HEK293 (cell line): ENCODE data around the gene ZSWIM2.

Experiments used
- CTCF ChIA-PET: fragments of 350-600 bp; formaldehyde crosslinking; extraction: SDS; loops from one replicate; lab custom pipeline; 2021; ENCODE audit warnings: antibody characterized with exemption; lab: Yijun Ruan, JAX
- POLR2A ChIA-PET: fragments of 300-600 bp; formaldehyde crosslinking; extraction: SDS; loops from one replicate; lab custom pipeline; 2020; ENCODE audit warnings: antibody characterized with exemption, inconsistent platforms; lab: Yijun Ruan, JAX
- H3K27ac ChIP-seq: fragments of 200-500 bp; sonication (Bioruptor generic); 2 replicates; pipeline ENCODE4 v1.5.1; 2014; ENCODE audit warnings: low read depth, low read length, control low read depth, inconsistent platforms; ENCODE audit errors: extremely low read depth
- H3K36me3 ChIP-seq, 2 experiments: fragments of 200-500 bp in 1 of 2; sonication (Bioruptor generic) in 1 of 2; 1 replicate in 1 of 2; 2 replicates in 1 of 2; pipeline ENCODE4 v1.5.1; 2014 to 2017; ENCODE audit warnings: inconsistent platforms in 2 of 2, low read length in 2 of 2; ENCODE audit not compliant: control insufficient read depth in 2 of 2, insufficient read depth in 1 of 2
- H3K4me1 ChIP-seq: fragments of 200-500 bp; sonication (Bioruptor generic); 2 replicates; pipeline ENCODE4 v1.5.1; 2014; ENCODE audit warnings: mild to moderate bottlenecking, low read length, inconsistent platforms; ENCODE audit not compliant: control insufficient read depth, insufficient read depth
- H3K4me3 ChIP-seq: 2 replicates; pipeline ENCODE4 v1.5.1; 2011; ENCODE audit warnings: low read depth, mild to moderate bottlenecking, control low read depth, low read length, moderate library complexity
- H3K9me3 ChIP-seq: fragments of 200-500 bp; sonication (Bioruptor generic); 2 replicates; pipeline ENCODE4 v1.5.1; 2014; ENCODE audit warnings: low read depth, low read length, inconsistent platforms; ENCODE audit not compliant: control insufficient read depth, insufficient read depth
- BCL11A ChIP-seq: fragments of 450-650 bp; formaldehyde crosslinking; IDR thresholded peaks from 2 replicates; pipeline ENCODE4 v1.5.1; 2016; ENCODE audit warnings: low read depth, missing biosample characterization, missing genetic modification characterization
- GFI1B ChIP-seq: fragments of 450-650 bp; formaldehyde crosslinking; IDR thresholded peaks from 2 replicates; pipeline ENCODE4 v1.5.1; 2016; ENCODE audit warnings: missing biosample characterization, missing genetic modification characterization
- IKZF3 ChIP-seq: fragments of 450-650 bp; IDR thresholded peaks from 2 replicates; pipeline ENCODE4 v1.5.0; 2018; ENCODE audit warnings: missing biosample characterization, mild to moderate bottlenecking, missing genetic modification characterization, moderate library complexity
- INSM2 ChIP-seq: fragments of 450-650 bp; formaldehyde crosslinking; IDR thresholded peaks from 2 replicates; pipeline ENCODE4 v1.5.1; 2016; ENCODE audit warnings: missing biosample characterization, missing genetic modification characterization
- KLF16 ChIP-seq: fragments of 450-650 bp; formaldehyde crosslinking; IDR thresholded peaks from 2 replicates; pipeline ENCODE4 v1.5.1; 2017; ENCODE audit warnings: missing biosample characterization, missing genetic modification characterization
- MEIS1 ChIP-seq: sonication (generic); formaldehyde crosslinking; IDR thresholded peaks from 2 replicates; pipeline ENCODE4 v1.8.1; 2022; ENCODE audit warnings: missing genetic modification reagents, mild to moderate bottlenecking, borderline replicate concordance
- OSR2 ChIP-seq: fragments of 450-650 bp; formaldehyde crosslinking; IDR thresholded peaks from 2 replicates; pipeline ENCODE4 v1.5.1; 2016; ENCODE audit warnings: missing biosample characterization, missing genetic modification characterization
- RBAK ChIP-seq: fragments of 450-650 bp; formaldehyde crosslinking; IDR thresholded peaks from 2 replicates; pipeline ENCODE4 v1.5.1; 2016; ENCODE audit warnings: missing biosample characterization, missing genetic modification characterization
- SCRT2 ChIP-seq: fragments of 450-650 bp; formaldehyde crosslinking; IDR thresholded peaks from 2 replicates; pipeline ENCODE4 v1.5.1; 2016; ENCODE audit warnings: missing biosample characterization, missing genetic modification characterization
- SETDB1 ChIP-seq: IDR thresholded peaks from one replicate; pipeline ENCODE4 v1.6.1; 2017; ENCODE audit warnings: mild to moderate bottlenecking, low read length, moderate library complexity, mixed read lengths; ENCODE audit not compliant: insufficient read length
- ZBTB1 ChIP-seq: fragments of 450-650 bp; formaldehyde crosslinking; IDR thresholded peaks from 2 replicates; pipeline ENCODE4 v1.5.1; 2016; ENCODE audit warnings: missing biosample characterization, missing genetic modification characterization
- ZNF133 ChIP-seq: fragments of 450-650 bp; formaldehyde crosslinking; IDR thresholded peaks from 2 replicates; pipeline ENCODE4 v1.5.1; 2016; ENCODE audit warnings: missing biosample characterization, missing genetic modification characterization
- ZNF18 ChIP-seq: fragments of 450-650 bp; formaldehyde crosslinking; IDR thresholded peaks from 2 replicates; pipeline ENCODE4 v1.5.1; 2016; ENCODE audit warnings: missing biosample characterization, missing genetic modification characterization
- ZNF221 ChIP-seq: fragments of 450-650 bp; formaldehyde crosslinking; IDR thresholded peaks from 2 replicates; pipeline ENCODE4 v1.5.1; 2017; ENCODE audit warnings: missing biosample characterization, missing genetic modification characterization, borderline replicate concordance
- ZNF292 ChIP-seq: fragments of 450-650 bp; formaldehyde crosslinking; IDR thresholded peaks from 2 replicates; pipeline ENCODE4 v1.5.1; 2016; ENCODE audit warnings: low read depth, missing biosample characterization, missing genetic modification characterization, borderline replicate concordance
- ZNF404 ChIP-seq: fragments of 450-650 bp; formaldehyde crosslinking; IDR thresholded peaks from 2 replicates; pipeline ENCODE4 v1.5.1; 2017; ENCODE audit warnings: missing biosample characterization, missing genetic modification characterization
- ZNF555 ChIP-seq: fragments of 450-650 bp; formaldehyde crosslinking; conservative IDR thresholded peaks from 2 replicates; pipeline ENCODE4 v1.5.1; 2017; ENCODE audit warnings: missing biosample characterization, mild to moderate bottlenecking, missing genetic modification characterization, inconsistent platforms
- ZNF558 ChIP-seq: fragments of 450-650 bp; formaldehyde crosslinking; IDR thresholded peaks from 2 replicates; pipeline ENCODE4 v1.5.1; 2016; ENCODE audit warnings: missing biosample characterization, missing genetic modification characterization
- ZNF571 ChIP-seq: fragments of 450-650 bp; formaldehyde crosslinking; IDR thresholded peaks from 2 replicates; pipeline ENCODE4 v1.5.0; 2017; ENCODE audit warnings: missing biosample characterization, missing genetic modification characterization
- ZNF600 ChIP-seq: fragments of 450-650 bp; formaldehyde crosslinking; IDR thresholded peaks from 2 replicates; pipeline ENCODE4 v1.5.1; 2016; ENCODE audit warnings: missing biosample characterization, missing genetic modification characterization
- ZNF654 ChIP-seq: fragments of 450-650 bp; formaldehyde crosslinking; IDR thresholded peaks from 2 replicates; pipeline ENCODE4 v1.5.1; 2016; ENCODE audit warnings: low read depth, missing biosample characterization, missing genetic modification characterization
- ZNF664 ChIP-seq: fragments of 450-650 bp; formaldehyde crosslinking; IDR thresholded peaks from 2 replicates; pipeline ENCODE4 v1.5.1; 2016; ENCODE audit warnings: missing biosample characterization, missing genetic modification characterization
- ZNF707 ChIP-seq: fragments of 450-650 bp; formaldehyde crosslinking; IDR thresholded peaks from 2 replicates; pipeline ENCODE4 v1.5.1; 2016; ENCODE audit warnings: missing biosample characterization, missing genetic modification characterization
- ZNF776 ChIP-seq: fragments of 450-650 bp; formaldehyde crosslinking; IDR thresholded peaks from 2 replicates; pipeline ENCODE4 v1.5.0; 2017; ENCODE audit warnings: missing biosample characterization, missing genetic modification characterization, borderline replicate concordance
- ZNF837 ChIP-seq: fragments of 450-650 bp; formaldehyde crosslinking; IDR thresholded peaks from 2 replicates; pipeline ENCODE4 v1.5.1; 2016; ENCODE audit warnings: missing biosample characterization, missing genetic modification characterization
- ZNF843 ChIP-seq: fragments of 450-650 bp; formaldehyde crosslinking; IDR thresholded peaks from 2 replicates; pipeline ENCODE4 v1.5.1; 2016; ENCODE audit warnings: missing biosample characterization, missing genetic modification characterization
- TF ChIP-seq, protein P1 (sequence below): fragments of 450-650 bp; formaldehyde crosslinking; IDR thresholded peaks from 2 replicates; pipeline ENCODE4 v1.5.1; 2016; ENCODE audit warnings: missing biosample characterization, missing genetic modification characterization
- TF ChIP-seq, protein P2 (sequence below): fragments of 450-650 bp; formaldehyde crosslinking; optimal IDR thresholded peaks from 2 replicates; pipeline ENCODE3; 2016; ENCODE audit warnings: missing biosample characterization, mild to moderate bottlenecking, missing genetic modification characterization
- TF ChIP-seq, protein P3 (sequence below): sonication (generic); formaldehyde crosslinking; IDR thresholded peaks from 2 replicates; pipeline ENCODE4 v1.8.1; 2022; ENCODE audit warnings: mild to moderate bottlenecking, moderate library complexity, missing genetic modification reagents
- TF ChIP-seq, protein P4 (sequence below): fragments of 450-650 bp; formaldehyde crosslinking; IDR thresholded peaks from 2 replicates; pipeline ENCODE4 v1.5.0; 2017; ENCODE audit warnings: missing biosample characterization, missing genetic modification characterization, borderline replicate concordance

ZSWIM2 gene

DNA sequence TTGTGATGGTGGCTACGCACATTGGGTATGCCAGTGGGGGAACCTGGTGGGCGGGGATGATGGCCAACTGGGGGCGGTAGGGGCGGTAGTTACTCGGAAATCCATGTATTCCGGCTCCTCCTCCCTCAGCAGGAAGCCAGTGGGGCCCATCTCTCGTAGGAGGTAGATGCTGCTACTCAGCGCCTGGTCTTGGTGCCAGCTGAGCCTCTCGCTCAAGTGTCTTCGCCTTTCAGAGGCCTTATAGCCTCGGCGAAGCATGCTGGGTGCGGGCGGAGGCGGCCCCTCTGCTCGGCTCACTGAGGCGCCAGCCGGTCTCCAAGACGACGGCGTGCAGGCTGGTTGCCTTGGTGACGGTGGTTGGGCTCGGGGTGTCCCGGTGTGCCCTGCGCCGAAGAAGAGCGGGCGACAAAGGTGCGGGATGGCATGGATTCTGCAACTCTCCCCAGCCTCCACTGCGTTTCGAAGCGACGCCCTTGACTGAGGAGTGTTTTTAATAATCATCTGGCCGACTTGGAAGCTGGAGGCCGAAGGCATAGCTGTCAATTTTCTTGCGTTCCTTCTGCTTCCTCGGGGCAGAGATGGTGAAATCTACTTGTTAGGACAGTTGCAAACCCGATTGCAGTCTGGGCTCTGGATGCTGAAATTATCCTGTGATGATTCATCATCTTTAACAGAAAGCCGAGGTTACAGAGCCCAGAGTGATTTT is at the start of gene ZSWIM2:
Gene ZSWIM2 (minus strand): TSS at position 298 of the 706 bp plus-strand sequence. CDS start 40 bp downstream, at position 258.
- no peak within 1 kb of the TSS for H3K27ac ChIP-seq
- CTCF ChIA-PET: no interaction called here
- TF ChIP-seq ZNF555 (tag by site-specific recombination) (no peak), ZNF404 (tag by site-specific recombination) (no peak), BCL11A (no peak), ZNF654 (tag by site-specific recombination) (no peak), ZNF558 (tag by site-specific recombination) (no peak), ZNF292 (no peak), ZNF133 (tag by site-specific recombination) (no peak), OSR2 (tag by site-specific recombination) (no peak), SETDB1 (peak; percentile 17), ZNF843 (tag by site-specific recombination) (no peak), SCRT2 (tag by site-specific recombination) (no peak), GFI1B (tag by site-specific recombination) (no peak), ZBTB1 (tag by site-specific recombination) (no peak), ZNF776 (tag by site-specific recombination) (no peak), ZNF600 (peak; percentile 44; the same call in 1 of the 2 replicates), MEIS1 (CRISPR knock-in tag) (no peak), RBAK (tag by site-specific recombination) (no peak), ZNF571 (no peak), ZNF707 (no peak), ZNF664 (tag by site-specific recombination) (no peak), KLF16 (no peak), ZNF837 (tag by site-specific recombination) (no peak), INSM2 (tag by site-specific recombination) (no peak), IKZF3 (tag by site-specific recombination) (no peak), ZNF221 (tag by site-specific recombination) (no peak), ZNF18 (tag by site-specific recombination) (no peak)
- TF ChIP-seq, protein P1, sequence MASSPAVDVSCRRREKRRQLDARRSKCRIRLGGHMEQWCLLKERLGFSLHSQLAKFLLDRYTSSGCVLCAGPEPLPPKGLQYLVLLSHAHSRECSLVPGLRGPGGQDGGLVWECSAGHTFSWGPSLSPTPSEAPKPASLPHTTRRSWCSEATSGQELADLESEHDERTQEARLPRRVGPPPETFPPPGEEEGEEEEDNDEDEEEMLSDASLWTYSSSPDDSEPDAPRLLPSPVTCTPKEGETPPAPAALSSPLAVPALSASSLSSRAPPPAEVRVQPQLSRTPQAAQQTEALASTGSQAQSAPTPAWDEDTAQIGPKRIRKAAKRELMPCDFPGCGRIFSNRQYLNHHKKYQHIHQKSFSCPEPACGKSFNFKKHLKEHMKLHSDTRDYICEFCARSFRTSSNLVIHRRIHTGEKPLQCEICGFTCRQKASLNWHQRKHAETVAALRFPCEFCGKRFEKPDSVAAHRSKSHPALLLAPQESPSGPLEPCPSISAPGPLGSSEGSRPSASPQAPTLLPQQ (tag by site-specific recombination): peak; percentile 99
- TF ChIP-seq, protein P2, sequence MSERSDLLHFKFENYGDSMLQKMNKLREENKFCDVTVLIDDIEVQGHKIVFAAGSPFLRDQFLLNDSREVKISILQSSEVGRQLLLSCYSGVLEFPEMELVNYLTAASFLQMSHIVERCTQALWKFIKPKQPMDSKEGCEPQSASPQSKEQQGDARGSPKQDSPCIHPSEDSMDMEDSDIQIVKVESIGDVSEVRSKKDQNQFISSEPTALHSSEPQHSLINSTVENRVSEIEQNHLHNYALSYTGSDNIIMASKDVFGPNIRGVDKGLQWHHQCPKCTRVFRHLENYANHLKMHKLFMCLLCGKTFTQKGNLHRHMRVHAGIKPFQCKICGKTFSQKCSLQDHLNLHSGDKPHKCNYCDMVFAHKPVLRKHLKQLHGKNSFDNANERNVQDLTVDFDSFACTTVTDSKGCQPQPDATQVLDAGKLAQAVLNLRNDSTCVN (tag by site-specific recombination): no peak
- TF ChIP-seq, protein P3, sequence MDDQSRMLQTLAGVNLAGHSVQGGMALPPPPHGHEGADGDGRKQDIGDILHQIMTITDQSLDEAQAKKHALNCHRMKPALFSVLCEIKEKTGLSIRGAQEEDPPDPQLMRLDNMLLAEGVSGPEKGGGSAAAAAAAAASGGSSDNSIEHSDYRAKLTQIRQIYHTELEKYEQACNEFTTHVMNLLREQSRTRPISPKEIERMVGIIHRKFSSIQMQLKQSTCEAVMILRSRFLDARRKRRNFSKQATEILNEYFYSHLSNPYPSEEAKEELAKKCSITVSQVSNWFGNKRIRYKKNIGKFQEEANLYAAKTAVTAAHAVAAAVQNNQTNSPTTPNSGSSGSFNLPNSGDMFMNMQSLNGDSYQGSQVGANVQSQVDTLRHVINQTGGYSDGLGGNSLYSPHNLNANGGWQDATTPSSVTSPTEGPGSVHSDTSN (CRISPR knock-in tag): no peak
- TF ChIP-seq, protein P4, sequence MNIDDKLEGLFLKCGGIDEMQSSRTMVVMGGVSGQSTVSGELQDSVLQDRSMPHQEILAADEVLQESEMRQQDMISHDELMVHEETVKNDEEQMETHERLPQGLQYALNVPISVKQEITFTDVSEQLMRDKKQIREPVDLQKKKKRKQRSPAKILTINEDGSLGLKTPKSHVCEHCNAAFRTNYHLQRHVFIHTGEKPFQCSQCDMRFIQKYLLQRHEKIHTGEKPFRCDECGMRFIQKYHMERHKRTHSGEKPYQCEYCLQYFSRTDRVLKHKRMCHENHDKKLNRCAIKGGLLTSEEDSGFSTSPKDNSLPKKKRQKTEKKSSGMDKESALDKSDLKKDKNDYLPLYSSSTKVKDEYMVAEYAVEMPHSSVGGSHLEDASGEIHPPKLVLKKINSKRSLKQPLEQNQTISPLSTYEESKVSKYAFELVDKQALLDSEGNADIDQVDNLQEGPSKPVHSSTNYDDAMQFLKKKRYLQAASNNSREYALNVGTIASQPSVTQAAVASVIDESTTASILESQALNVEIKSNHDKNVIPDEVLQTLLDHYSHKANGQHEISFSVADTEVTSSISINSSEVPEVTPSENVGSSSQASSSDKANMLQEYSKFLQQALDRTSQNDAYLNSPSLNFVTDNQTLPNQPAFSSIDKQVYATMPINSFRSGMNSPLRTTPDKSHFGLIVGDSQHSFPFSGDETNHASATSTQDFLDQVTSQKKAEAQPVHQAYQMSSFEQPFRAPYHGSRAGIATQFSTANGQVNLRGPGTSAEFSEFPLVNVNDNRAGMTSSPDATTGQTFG (tag by site-specific recombination): no peak

More for the DNA sequence above, at the start of gene ZSWIM2:
- Histone ChIP-seq H3K4me1 (no peaks in the 10 kb centered on the region), H3K9me3 (no peaks in the 10 kb centered on the region), H3K36me3 (no peaks in the 10 kb centered on the region), H3K4me3 (peak within 1 kb of the TSS; percentile 51)
- POLR2A ChIA-PET: no interaction called here
